Measurements from ENCODE around the gene SCO1.
"Not testable (repeated sequence)": the region's sequence is repeated elsewhere in the genome, so short reads cannot be mapped to it uniquely, and the experiment has no call there.

Gene SCO1

GRCh38 chr17:10697092-10698081 is at the start of gene SCO1, which contains the start of gene ADPRM:
Gene SCO1 (minus strand): TSS chr17:10697533. CDS start chr17:10697507, 26 bp downstream.
Gene ADPRM (plus strand): TSS chr17:10697594. CDS start chr17:10704927, 7,333 bp downstream.
- DNase-seq, result peak; percentile 90 to 92

- DNase-seq, result no peak
Observed at GRCh38 chr17:10745231-10745630, 47.9 kb upstream of the SCO1 start.

GRCh38 chr17:10744501-10745000 is 47.2 kb upstream of the SCO1 start:
- DNase-seq, result peak; percentile 35 to 43

- DNase-seq, result no peak
Observed at GRCh38 chr17:10743316-10744009, 46.1 kb upstream of the SCO1 start.

GRCh38 chr17:10742431-10742830 is 45.1 kb upstream of the SCO1 start:
- no peak for DNase-seq

- DNase-seq, result no peak
Observed at GRCh38 chr17:10741416-10742135, 44.2 kb upstream of the SCO1 start.

- no peak for DNase-seq
Observed at GRCh38 chr17:10739386-10739785, 42.1 kb upstream of the SCO1 start.

- no peak for DNase-seq
Observed at GRCh38 chr17:10738521-10739258, 41.4 kb upstream of the SCO1 start.

- DNase-seq, result no peak
Observed at GRCh38 chr17:10737736-10738135, 40.4 kb upstream of the SCO1 start.

GRCh38 chr17:10737168-10737622 is 39.9 kb upstream of the SCO1 start:
- DNase-seq, result peak; percentile 36 to 40

GRCh38 chr17:10735821-10736220 is 38.5 kb upstream of the SCO1 start:
- DNase-seq, result no peak

- no peak for DNase-seq
Observed at GRCh38 chr17:10735251-10735650, 37.9 kb upstream of the SCO1 start.

- no peak for DNase-seq
Observed at GRCh38 chr17:10733666-10734065, 36.3 kb upstream of the SCO1 start.

GRCh38 chr17:10732121-10732520 is 34.8 kb upstream of the SCO1 start:
- DNase-seq, result not testable (repeated sequence)

GRCh38 chr17:10731408-10731879 is 34.1 kb upstream of the SCO1 start:
- no peak for DNase-seq

- peak in 1 of 2 donors; percentile 7 for DNase-seq
Observed at GRCh38 chr17:10730247-10730646, 32.9 kb upstream of the SCO1 start.

- DNase-seq, result peak; percentile 27 to 41
Observed at GRCh38 chr17:10729334-10730193, 32.2 kb upstream of the SCO1 start, which contains the start of gene TMEM220. Gene TMEM220 (minus strand): TSS chr17:10730023. CDS start chr17:10729851, 172 bp downstream.

GRCh38 chr17:10728331-10728892 is 31.1 kb upstream of the SCO1 start:
- no peak for DNase-seq

- DNase-seq, result no peak
Observed at GRCh38 chr17:10727192-10727591, 29.9 kb upstream of the SCO1 start.

- no peak for DNase-seq
Observed at GRCh38 chr17:10726196-10726595, 28.9 kb upstream of the SCO1 start.

All from CD4-positive, alpha-beta T cell treated with Interleukin-4 for 1 hour (primary cell).